ENCODE results near the gene MBOAT1. TPM values are rescaled to one million over a fixed set of nuclear protein-coding genes. Genes with fewer than 3 reads are reported as not detected.
A peak's percentile ranks its signal among the peaks of the same experiment; 100 is the strongest.

MBOAT1 gene
- total and polyA plus RNA-seq, 8 donors: 2.7 to 21.3 (median 4.6) TPM

GRCh38 chr6:20211037-20211940 lies 980 bp downstream of the MBOAT1 start:
- DNase-seq (peak in 1 of 6 donors; percentile 50), ATAC-seq (peak; percentile 19 to 54 (median 36)), FAIRE-seq (no peak)
- intact Hi-C loops (cut with DNase I): no loop called here
- Histone ChIP-seq H3K9me3 (no peaks in the 10 kb centered on the region), H3K36me3 (no peaks in the 10 kb centered on the region), H3K4me3 (peak overlapping the region; percentile 19 to 81 (median 58)), H3K27me3 (no peaks in the 10 kb centered on the region), H3K4me1 (peaks cover 0 to 15% (median 7%) of the 10 kb centered on the region in 3 donors), H3K27ac (peak overlapping the region in 2 of 4 donors; percentile 93 to 94)
- WGBS, 2 donors: 8 to 9% methylated on average over 17 of the region's 17 CpGs
- TF ChIP-seq, protein P1, sequence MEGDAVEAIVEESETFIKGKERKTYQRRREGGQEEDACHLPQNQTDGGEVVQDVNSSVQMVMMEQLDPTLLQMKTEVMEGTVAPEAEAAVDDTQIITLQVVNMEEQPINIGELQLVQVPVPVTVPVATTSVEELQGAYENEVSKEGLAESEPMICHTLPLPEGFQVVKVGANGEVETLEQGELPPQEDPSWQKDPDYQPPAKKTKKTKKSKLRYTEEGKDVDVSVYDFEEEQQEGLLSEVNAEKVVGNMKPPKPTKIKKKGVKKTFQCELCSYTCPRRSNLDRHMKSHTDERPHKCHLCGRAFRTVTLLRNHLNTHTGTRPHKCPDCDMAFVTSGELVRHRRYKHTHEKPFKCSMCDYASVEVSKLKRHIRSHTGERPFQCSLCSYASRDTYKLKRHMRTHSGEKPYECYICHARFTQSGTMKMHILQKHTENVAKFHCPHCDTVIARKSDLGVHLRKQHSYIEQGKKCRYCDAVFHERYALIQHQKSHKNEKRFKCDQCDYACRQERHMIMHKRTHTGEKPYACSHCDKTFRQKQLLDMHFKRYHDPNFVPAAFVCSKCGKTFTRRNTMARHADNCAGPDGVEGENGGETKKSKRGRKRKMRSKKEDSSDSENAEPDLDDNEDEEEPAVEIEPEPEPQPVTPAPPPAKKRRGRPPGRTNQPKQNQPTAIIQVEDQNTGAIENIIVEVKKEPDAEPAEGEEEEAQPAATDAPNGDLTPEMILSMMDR (IDR thresholded peaks at IDR 0.05): no peak

DNA sequence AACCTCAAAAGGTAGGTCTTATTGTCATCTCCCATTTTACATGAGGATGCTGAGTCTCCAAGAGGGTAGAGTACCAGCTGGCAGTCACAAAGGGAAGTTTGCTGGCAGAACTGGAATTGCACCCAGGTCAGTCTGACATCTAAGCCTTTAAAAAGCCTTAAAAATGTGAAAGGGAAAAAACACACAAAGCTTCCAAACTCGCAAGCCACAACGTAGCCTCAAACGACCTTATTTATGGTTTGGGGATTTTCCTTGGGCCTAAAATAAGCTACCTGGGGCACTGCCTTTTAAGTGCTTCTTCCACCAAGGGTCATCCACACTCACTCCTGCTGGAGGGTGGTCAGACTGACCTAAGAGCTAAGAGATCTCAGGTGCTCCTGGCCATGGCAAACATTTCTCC lies 2.1 kb downstream of the MBOAT1 start:
- TF ChIP-seq, protein P1 (IDR thresholded peaks at IDR 0.05): no peak
- intact Hi-C loops (cut with DNase I): no loop called here
- no peaks in the 10 kb centered on the region for H3K9me3 ChIP-seq
- no peak overlapping the region for H3K4me3 ChIP-seq
- no peak for FAIRE-seq
- WGBS, 2 donors: 71 to 77% methylated on average over 3 of the region's 3 CpGs
- peak overlapping the region in 2 of 4 donors; percentile 93 to 94 for H3K27ac ChIP-seq
- no peak for DNase-seq
- H3K36me3 ChIP-seq: no peaks in the 10 kb centered on the region
- H3K27me3 ChIP-seq: no peaks in the 10 kb centered on the region
- H3K4me1 ChIP-seq: peaks cover 0 to 15% (median 7%) of the 10 kb centered on the region in 3 donors
- no peak for ATAC-seq

DNA sequence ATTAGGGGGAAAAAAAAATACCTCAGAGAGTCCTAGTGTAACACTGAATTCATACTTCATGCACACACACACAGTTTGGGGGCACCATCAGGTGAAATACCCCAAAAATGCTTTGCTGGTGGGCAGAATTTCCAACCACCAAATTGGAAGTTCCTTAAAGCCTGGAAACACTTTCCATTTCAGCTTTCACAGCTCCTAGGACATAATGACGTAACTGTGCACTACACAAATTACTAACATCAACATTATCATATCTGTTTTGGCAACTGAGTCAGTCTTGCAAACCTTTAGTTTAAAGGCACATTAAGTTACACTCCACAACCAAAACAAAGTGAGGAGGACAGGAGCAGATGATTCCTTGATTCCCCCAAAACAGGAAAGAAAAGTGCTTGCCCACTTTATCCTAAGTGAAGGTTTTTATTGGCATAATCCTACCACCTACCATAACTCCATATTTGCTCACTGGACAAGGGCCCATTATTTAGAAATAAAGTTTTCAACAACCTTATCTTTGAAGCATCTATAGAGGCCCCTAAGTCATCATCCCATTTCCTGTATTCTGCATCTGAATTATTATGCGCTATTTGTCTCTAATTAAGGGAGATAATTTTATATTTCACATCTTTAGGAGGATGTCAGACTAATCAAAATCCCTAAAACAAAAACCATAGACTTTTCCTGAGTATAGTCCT lies 3.4 kb downstream of the MBOAT1 start:
- 77% methylated on average over 2 of the region's 2 CpGs for WGBS, 2 donors
- no peaks in the 10 kb centered on the region for H3K27me3 ChIP-seq
- H3K27ac ChIP-seq: no peak overlapping the region
- no peaks in the 10 kb centered on the region for H3K9me3 ChIP-seq
- ATAC-seq: no peak
- intact Hi-C loops (cut with DNase I): no loop called here
- FAIRE-seq: no peak
- no peak for DNase-seq
- peaks cover 0 to 15% (median 7%) of the 10 kb centered on the region in 3 donors for H3K4me1 ChIP-seq
- TF ChIP-seq, protein P1 (IDR thresholded peaks at IDR 0.05): no peak
- no peak overlapping the region for H3K4me3 ChIP-seq
- H3K36me3 ChIP-seq: no peaks in the 10 kb centered on the region

GRCh38 chr6:20207088-20207418 lies 5.2 kb downstream of the MBOAT1 start:
- WGBS, 2 donors: 82 to 87% methylated on average over 5 of the region's 5 CpGs
- FAIRE-seq: no peak
- intact Hi-C loops (cut with DNase I): no loop called here
- H3K36me3 ChIP-seq: no peaks in the 10 kb centered on the region
- TF ChIP-seq, protein P1 (IDR thresholded peaks at IDR 0.05): no peak
- DNase-seq: no peak
- no peaks in the 10 kb centered on the region for H3K9me3 ChIP-seq
- H3K27me3 ChIP-seq: no peaks in the 10 kb centered on the region
- H3K4me3 ChIP-seq: no peak overlapping the region
- H3K4me1 ChIP-seq: peaks cover 10 to 23% (median 13%) of the 10 kb centered on the region in 3 donors
- no peak for ATAC-seq
- H3K27ac ChIP-seq: peak overlapping the region in 1 of 4 donors; percentile 21
